NCI-H128 (cell line): ENCODE results near the gene SLC38A9.
"Not testable (repeated sequence)": the region's sequence is repeated elsewhere in the genome, so short reads cannot be mapped to it uniquely, and the experiment has no call there.

Experiments used
- DNase-seq: peaks from one replicate; lab custom pipeline; 2025; ENCODE audit not compliant: unreplicated experiment; lab: John Stamatoyannopoulos, UW

SLC38A9 gene

GRCh38 chr5:55708732-55709131 lies 3.4 kb downstream of the SLC38A9 start:
- DNase-seq = no peak

GRCh38 chr5:55706230-55706629 lies 5.9 kb downstream of the SLC38A9 start:
- no peak for DNase-seq

- DNase-seq = no peak
These were observed 9.4 kb downstream of the SLC38A9 start for GRCh38 chr5:55702598-55703345.

- DNase-seq = no peak
These were observed 10.5 kb downstream of the SLC38A9 start for GRCh38 chr5:55701462-55702103.

DNA sequence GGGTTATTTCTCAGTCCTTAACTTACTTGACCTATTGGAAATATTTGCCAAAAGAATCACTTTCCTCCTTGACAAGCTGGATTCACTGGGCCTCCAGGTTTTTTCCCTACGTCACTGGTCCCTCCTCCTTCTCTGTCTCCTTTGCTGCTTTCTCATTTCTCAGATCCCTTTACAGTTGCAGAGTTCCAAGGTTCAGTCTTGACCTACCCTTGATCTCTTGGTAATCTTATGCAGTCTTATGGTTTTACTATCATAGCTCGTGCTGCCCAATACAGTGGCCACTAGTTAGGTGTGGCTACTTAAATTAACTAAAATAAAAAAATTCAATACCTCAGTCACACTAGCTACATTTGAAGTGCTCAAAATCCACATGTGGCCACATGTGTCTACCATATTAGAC lies 11.4 kb downstream of the SLC38A9 start:
- DNase-seq = no peak

DNA sequence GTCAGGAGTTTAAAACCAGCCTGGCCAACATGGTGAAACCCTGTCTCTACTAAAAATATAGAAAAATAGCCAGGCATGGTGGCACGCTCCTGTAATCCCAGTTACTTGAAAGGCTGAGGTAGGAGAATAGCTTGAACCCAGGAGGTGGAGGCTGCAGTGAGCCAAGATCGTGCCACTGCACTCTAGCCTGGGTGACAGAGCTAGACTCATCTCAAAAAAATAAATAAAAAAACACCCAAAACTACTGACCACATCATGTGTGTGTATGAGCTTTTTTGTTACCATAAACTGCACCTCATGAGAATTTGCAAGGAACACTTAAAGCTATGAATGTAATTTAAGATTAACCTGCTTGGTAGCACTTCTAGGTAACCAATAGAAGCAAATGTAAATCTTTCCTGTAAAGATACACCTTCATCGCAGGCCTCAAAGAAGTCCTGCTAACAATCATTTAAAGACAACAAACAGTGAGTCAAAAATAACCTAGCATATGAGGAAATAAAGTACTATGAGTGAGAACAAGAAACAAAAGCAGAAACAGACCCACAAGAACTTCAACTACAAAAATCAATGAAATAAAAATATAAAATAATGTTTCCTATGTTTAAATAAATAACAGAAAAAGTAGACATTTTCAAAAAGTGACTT lies 13.0 kb downstream of the SLC38A9 start:
- no peak for DNase-seq

DNA sequence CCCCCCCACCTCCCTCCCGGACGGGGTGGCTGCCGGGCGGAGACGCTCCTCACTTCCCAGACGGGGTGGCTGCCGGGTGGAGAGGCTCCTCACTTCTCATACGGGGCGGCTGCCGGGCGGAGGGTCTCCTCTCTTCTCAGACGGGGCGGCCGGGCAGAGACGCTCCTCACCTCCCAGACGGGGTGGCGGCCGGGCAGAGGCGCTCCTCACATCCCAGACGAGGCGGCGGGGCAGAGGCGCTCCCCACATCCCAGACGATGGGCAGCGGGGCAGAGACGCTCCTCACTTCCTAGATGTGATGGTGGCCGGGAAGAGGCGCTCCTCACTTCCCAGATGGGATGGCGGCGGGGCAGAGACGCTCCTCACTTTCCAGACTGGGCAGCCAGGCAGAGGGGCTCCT lies 15.4 kb downstream of the SLC38A9 start:
- not testable (repeated sequence) for DNase-seq

GRCh38 chr5:55694152-55694830 lies 17.8 kb downstream of the SLC38A9 start:
- DNase-seq = no peak

- DNase-seq = no peak
These were observed 19.6 kb downstream of the SLC38A9 start for GRCh38 chr5:55692509-55692908.

DNA sequence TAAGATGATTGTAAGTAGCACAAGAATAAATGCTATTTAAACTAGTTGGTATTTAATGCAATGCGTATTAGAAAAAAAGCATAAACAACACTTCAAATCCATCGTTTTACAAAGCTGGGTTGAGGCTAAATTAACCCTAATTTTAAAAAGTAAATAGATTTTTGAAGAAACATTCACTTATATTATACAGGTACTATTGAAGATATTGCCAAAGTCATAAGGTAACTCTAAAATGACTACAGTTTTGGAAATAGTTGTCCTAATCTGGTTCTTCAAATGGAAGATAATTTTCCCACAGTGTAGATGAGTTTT lies 20.1 kb downstream of the SLC38A9 start:
- DNase-seq = no peak

DNA sequence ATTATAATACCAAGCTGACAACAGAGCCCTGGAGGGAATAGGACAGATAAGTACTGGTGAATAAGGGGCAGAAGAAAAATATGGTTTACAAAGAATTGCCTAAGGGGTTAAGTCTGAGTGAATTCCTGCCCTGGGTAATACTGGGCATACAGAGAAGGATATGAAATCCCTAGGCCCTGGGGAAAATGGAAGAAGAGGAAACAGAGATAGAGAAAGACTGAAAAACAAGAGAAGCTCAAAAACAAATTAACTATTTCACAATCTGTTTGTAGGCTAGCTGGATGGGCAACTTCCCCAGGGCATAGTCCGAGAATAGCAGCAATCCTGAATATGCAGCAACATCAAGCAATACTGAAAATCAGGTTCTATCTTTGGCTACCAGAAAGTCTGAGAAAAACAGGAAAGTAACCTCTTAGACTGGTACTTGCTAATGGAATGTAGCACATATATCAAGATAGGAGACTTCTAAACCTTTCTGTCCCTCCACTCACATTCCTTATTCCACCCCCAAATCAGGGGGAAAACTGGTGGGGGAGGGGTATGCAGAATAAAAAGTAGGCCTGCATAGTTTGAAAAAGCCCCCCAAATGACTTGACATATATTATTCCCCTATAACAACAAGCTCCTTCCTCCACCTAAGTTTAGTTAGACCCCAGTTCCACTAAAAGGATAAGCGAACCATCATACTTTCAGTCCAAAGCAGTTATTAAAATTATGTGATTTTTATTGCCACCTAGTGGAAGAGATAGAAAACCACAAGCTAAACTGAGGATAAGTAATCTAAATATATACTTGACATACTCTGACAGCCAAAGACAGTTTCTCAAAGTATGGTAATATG lies 20.6 kb downstream of the SLC38A9 start:
- DNase-seq = peak; percentile 4

DNA sequence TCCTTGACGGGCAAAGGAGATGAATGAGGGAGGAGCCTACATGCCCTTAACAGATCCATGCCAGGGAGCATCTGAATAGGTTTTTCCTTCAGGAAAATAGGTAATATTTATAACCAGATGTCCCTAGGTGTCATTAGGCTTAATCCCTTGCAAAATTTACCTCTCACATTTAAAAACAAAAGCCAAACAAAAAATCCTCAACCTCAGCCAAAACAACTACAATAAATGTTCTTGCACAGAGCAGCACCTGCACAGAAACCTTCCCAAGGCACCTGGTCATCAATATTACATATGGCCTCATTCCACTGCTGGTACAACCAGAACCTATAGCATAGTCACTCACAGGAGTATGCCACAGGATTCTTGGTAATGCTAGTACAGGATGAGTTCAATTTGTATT lies 30.1 kb downstream of the SLC38A9 start:
- DNase-seq = no peak

- no peak for DNase-seq
These were observed 30.8 kb downstream of the SLC38A9 start for GRCh38 chr5:55681301-55681700.

GRCh38 chr5:55680353-55680752 lies 31.8 kb downstream of the SLC38A9 start:
- DNase-seq = no peak

DNA sequence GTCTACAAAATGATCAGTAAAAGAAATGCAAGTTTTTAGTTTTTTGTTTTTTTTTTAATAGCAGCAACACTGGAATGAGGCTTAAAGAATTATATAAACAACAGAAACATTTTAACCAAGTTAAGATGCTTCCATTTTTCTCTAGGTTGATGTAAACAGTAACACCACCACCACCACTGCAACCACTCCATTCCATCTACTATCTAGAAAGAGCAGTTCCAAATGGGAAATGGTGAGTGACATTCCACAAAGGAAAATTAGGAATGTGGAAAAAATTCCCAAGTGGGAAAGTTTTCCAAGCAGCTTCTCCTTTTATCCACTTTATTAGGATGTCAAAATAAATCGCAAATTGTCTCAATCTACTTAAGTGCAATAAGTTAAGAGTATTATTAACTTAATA lies 32.6 kb downstream of the SLC38A9 start:
- DNase-seq = no peak

DNA sequence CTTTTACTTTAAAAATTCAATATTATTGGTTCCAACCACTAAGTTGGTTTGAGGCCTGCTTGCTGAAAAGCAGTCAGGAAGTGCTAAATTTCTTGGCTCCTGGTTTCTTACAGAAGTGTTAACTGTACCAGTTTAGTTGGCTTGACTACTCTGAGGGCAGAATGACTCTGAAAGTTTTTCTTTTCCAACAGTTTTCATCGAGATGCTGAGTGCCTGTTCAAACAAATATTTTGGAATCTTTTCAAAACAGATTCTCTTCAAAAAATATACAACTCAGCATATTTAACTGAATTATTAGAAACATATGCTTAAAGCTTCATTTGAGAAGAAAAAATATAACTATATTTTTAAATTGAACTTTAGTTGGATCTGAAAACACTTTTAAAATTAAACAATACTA lies 37.0 kb downstream of the SLC38A9 start:
- DNase-seq = no peak

GRCh38 chr5:55674340-55674739 lies 37.8 kb downstream of the SLC38A9 start:
- DNase-seq = no peak

GRCh38 chr5:55672477-55672911 lies 39.6 kb downstream of the SLC38A9 start:
- DNase-seq = no peak

- no peak for DNase-seq
These were observed 40.1 kb downstream of the SLC38A9 start for GRCh38 chr5:55671975-55672374.

GRCh38 chr5:55668356-55668755 lies 43.8 kb downstream of the SLC38A9 start:
- DNase-seq = no peak

- no peak for DNase-seq
These were observed 44.2 kb downstream of the SLC38A9 start for GRCh38 chr5:55667938-55668337.
